Inflammatory macrophage (primary cell): ENCODE results near the gene KRTAP12-4.
"Not testable (repeated sequence)": the region's sequence is repeated elsewhere in the genome, so short reads cannot be mapped to it uniquely, and the experiment has no call there.

Experiments used
- DNase-seq, 2 donors: peaks; one replicate each; pipeline ENCODE4 v3.0.0-alpha.2; 2020 to 2022

The KRTAP12-4 gene

DNA sequence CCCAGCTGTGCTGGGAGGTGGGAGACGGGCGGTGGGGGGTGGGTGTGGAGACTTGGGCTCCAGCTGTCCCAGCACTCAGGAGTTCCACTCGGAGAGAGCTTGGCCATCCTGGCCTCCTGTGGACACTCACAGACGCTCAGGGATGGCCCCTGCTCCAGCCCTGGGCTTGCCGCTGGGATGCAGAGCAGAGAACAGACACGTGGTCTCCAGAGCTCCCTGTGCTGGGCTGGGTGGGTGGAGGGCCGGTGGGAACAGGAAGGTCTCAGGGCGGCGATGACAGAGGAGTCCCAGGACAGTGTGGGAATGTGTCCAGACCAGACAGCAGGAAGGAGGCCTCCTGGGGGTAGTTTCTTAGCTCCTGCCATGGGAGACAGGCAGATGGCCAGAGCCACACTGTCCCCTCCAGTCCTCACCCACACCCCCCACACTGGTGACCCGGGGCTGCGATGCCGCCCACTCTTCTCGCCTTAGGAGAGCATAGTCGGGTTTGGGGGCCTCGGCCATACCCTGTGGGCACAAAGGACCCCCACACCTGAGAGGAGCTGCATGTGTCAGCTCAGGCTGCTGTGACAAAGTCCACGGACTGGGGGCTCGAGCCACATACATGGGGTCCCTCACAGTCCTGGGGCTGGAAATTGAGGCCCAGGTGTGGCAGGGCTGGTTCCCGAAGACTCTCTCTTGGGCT lies 25.6 kb downstream of the KRTAP12-4 start:
- no peak for DNase-seq

GRCh38 chr21:44627831-44628233 lies 26.6 kb downstream of the KRTAP12-4 start:
- not testable (repeated sequence) for DNase-seq

DNA sequence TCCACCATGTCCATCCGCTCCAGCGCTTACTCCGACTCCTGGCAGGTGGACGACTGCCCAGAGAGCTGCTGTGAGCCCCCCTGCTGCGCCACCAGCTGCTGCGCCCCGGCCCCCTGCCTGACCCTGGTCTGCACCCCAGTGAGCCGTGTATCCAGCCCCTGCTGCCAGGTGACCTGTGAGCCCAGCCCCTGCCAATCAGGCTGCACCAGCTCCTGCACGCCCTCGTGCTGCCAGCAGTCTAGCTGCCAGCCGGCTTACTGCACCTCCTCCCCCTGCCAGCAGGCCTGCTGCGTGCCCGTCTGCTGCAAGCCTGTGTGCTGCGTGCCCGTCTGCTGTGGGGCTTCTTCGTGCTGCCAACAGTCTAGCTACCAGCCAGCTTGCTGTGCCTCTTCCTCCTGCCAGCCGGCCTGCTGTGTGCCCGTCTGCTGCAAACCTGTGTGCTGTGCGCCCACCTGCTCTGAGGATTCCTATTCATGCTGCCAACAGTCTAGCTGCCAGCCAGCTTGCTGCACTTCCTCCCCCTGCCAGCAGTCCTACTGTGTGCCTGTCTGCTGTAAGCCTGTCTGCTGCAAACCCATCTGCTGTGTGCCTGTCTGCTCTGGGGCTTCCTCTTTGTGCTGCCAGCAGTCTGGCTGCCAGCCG lies 27.2 kb downstream of the KRTAP12-4 start:
- not testable (repeated sequence) for DNase-seq

- DNase-seq, result no peak
These were observed 27.8 kb downstream of the KRTAP12-4 start, which contains the start of gene KRTAP10-9 for GRCh38 chr21:44626673-44627143. Gene KRTAP10-9 (plus strand): TSS chr21:44627093. CDS start chr21:44627172, 79 bp downstream.

DNA sequence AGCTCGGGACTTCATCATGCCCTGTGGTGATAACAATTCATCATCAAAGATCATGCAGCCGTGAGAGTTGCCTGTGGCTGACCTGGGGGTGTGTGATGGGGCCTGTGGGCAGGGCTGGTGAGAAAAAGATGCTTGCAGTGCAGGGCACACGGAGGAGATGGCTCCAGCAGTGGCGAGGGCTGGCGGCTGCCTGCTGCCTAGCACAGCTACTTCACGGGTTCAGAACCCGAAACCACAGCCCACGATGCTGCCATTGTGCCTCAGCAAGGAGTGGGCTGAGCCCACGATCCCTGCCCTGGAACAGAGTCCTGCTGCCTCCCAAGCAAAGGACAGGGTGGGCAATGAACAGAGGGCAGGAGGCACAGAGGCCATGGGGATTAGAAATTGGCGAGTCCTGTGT lies 28.2 kb downstream of the KRTAP12-4 start:
- DNase-seq, result no peak

DNA sequence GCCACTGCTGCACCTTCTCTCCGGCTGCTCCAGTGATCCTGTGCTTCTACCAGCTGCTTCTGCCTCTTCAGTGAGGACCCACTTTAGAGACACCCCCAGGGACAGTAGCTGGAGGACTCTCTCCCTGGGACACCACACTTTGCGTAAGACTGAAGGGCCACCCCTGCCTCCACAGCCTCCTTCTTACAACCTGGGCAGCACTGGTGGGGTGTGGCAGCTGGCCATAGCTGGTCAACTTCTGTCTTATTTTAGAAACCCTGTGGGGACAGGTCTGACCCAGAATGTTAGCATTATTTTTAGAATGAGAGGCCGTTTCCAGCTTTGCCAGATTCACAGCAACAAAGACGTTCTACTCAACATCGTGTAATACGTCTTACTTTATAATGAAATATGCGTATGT lies 28.7 kb downstream of the KRTAP12-4 start:
- DNase-seq, result no peak

DNA sequence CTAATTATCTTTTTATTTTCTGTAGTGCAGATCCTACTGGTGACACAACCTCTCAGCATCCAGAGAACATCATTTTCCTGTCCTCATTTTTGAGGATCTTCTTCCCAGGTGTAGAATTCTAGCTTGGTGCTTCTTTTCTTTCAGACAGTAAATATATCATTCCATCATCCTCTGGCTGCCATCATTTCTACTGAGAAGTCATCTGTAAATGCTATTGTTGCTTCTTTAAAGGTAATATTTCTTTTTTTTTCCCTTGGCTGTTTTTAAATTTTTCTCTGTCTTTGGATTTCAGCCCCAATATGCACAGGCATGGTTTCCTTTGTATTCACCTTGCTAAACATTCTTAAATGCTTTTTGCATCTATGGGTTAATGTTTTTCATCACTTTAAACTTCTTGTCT lies 30.9 kb downstream of the KRTAP12-4 start:
- no peak for DNase-seq

DNA sequence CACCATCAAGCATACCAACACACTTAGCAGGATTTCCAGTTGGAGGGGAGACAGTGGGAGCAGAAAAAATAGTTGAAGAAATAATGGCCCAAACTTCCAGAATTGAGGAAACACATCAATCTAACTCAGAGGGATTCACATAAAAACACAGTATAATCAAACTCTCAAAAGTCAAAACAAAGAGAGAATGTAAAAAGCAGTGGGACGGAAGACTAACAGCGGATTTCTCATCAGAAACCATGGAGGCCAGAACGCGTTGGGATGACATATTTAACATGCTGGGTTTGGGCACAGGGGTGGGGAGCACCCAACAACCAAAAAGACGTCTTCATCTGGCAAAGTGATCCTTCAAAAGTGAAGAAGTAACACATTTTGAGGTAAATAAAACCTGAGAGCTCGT lies 34.6 kb downstream of the KRTAP12-4 start:
- no peak for DNase-seq

DNA sequence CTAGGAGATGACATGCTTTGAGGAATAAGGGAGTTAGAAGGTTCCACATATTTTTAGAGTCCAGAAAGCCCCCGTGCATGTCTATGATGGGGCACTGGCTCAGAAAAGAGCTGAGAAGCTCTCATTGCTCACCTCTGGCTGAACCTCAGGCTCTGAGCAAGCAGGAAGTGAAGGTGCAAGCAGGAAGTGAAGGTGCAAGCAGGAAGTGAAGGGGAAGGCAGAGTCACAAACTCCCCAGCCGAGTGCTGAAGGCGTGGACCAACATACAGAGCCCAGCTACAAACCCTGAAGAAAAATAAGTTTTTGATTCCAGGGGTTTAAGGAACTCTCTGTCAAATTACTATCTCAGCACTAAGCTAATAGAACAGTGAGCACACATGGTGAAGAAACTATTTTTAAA lies 35.5 kb downstream of the KRTAP12-4 start:
- DNase-seq, result no peak

DNA sequence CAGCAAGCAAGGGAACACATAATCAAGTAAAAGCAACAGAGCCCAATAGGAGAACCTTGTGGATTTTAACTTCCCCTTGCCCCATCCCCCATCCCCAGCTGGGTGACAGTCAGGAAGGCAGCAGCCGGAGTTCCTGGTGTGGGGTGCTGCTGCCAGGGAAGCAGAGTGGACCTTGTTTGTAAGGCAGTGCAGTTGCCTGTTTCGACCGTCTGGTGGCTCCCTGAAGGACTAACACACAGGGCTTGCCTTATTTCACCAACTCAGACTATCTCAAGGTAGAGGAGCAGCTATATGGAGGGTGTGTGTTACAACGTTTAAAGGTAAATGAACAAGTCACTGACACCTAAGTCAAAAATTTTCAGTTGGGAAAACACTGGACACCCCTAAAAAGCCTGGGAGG lies 36.0 kb downstream of the KRTAP12-4 start:
- peak; percentile 16 to 43 for DNase-seq

- DNase-seq, result no peak
These were observed 37.4 kb downstream of the KRTAP12-4 start for GRCh38 chr21:44617071-44617501.

DNA sequence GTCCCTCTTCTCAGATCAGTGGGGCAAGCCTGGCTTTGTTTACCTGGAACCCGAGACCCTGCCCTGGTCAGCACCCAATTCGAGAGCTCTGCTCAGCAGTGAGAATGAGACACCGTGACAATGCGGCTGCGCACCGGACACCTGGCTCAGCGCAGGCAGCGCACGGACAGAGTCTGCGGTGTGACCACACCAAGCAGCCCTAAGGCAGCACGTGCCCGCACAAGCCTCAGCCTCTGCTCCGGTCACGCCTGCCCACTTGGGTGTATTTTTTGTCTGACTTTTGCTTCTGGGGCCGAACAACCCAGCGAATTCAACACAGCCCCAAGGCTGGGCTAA lies 37.9 kb downstream of the KRTAP12-4 start:
- DNase-seq, result no peak

GRCh38 chr21:44615911-44616590 lies 38.4 kb downstream of the KRTAP12-4 start:
- no peak for DNase-seq

- DNase-seq, result no peak
These were observed 39.0 kb downstream of the KRTAP12-4 start for GRCh38 chr21:44615466-44615865.

DNA sequence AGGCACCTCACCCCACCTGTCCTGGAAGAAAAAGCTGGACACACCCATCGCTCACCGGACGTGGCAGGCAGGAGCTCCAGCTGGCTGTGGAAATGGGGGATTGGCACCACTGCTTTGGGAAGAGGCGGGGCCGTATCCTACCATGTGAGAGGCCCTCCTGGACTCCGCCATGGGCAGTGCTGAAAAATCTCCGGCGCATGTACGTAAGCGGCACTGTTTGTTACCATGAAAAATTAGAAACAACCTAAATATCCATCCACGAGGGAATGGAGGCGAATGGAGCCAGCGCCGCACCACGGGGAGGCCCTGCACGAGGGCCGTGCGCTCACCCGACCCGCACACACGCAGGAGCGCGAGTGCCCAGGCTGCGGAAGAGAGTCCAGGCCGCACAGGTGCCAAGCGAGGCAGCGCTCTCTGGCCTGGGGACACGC lies 39.5 kb downstream of the KRTAP12-4 start:
- DNase-seq, result no peak

GRCh38 chr21:44614161-44614631 lies 40.3 kb downstream of the KRTAP12-4 start:
- DNase-seq, result no peak

DNA sequence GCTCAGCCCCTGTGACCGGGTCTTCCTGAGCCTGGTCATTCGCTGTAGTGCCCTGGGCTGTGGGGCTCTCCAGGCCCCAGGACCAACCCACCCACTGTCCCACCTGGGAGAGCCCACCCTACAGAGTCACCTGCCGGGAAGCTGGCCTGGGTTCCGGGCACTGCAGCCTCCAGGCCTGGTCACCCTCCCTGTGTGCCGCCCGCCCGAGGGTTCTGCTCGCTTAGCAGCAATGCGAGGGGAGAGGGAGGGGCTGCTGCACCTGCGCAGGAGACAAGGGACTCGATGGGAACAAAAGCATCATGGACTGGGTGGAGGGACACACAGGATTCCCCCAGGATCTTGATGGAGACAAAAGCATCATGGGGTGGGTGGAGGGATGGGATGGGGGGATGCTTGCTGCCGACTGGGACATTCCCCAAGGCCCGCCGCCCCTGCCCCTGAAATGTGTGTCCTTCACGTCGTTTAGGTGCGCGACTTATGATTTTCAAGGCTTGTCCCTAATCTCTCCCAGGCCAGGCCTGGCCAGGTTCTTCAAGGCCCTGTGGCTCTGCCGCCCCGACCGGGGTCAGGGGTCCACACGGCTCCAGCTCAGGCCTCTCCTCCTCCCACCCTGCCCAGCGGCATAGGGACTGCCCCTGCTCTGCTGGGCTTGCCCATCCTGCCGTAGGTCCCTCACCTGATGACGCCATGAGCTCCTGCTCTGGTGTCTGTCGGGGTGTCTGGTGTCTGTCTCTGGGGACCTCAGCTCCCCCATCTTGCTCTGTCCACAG lies 40.9 kb downstream of the KRTAP12-4 start:
- DNase-seq, result no peak

DNA sequence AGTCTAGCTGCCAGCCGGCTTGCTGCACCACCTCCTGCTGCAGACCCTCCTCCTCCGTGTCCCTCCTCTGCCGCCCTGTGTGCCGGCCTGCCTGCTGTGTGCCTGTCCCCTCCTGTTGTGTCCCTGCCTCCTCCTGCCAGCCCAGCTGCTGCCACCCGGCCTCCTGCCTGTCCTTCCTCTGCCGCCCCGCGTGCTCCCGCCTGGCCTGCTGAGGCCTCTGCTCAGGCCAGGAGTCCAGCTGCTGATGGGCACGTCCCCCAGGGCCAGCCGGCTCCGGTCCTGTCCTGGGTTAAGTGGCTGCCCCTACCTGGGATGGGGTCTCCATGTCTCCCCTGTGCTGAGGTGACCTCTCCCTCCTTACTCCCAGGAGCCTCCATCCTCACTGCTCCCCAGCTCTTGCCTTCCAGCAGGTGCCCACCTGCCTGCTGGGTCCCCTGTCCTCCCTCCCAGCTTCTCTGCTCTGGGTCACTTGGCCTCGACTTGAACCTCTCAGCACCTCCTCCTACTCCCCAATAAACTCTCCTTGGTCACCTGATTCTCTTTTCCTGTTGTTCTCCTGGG lies 41.7 kb downstream of the KRTAP12-4 start:
- DNase-seq, result no peak

GRCh38 chr21:44612029-44612486 lies 42.4 kb downstream of the KRTAP12-4 start, which contains the start of gene KRTAP10-8:
Gene KRTAP10-8 (plus strand): TSS chr21:44612079. CDS start chr21:44612101, 22 bp downstream.
- DNase-seq, result no peak

GRCh38 chr21:44611551-44611950 lies 42.9 kb downstream of the KRTAP12-4 start:
- no peak for DNase-seq

- DNase-seq, result not testable (repeated sequence)
These were observed 44.2 kb downstream of the KRTAP12-4 start for GRCh38 chr21:44610157-44610843.

- no peak for DNase-seq
These were observed 45.3 kb downstream of the KRTAP12-4 start for GRCh38 chr21:44609193-44609592.
